ENCODE results near the gene SLC44A1. TPM values are rescaled to one million over a fixed set of nuclear protein-coding genes. Genes with fewer than 3 reads are reported as not detected.

SLC44A1 gene
- total RNA-seq, 2 experiments from 2014 or later, result 26.6 to 71.6 TPM

DNA sequence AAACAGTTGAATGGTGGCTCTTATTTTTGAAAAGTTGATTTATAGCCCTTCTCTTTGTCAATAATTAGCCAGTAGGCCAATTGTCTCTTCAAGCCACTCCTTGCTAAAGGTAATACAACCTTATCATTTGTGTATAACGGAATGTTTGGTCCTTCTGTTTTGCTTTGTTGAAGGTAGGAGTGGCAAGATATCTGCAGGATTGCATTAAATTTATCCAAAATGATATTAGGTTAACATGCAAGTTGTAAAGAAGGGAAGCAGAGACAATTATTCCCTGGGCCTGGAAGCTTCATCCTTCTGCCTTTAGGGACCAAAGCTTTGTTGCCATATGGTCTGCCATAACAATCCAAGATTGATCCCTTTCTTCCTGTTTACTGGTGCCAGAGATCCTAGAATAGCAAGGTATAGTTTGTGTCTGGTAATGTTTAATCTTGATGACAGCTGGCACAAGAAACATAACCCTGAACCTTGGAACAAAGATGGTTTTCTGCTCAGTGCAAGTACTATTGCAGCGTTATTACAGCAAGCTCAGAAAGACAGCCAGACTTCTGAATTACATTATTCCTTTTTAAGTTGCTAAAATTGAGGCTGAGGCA, 187.9 kb downstream of the SLC44A1 start:
- no peak overlapping the region for H3K27ac ChIP-seq (ENCODE audit: low read depth, low read length, poor library complexity, severe bottlenecking)
- TF ChIP-seq EZH2phosphoT487 (IDR thresholded peaks at IDR 0.05; ENCODE audit: borderline replicate concordance, low read depth, low read length) (no peak), CTCF (conservative IDR thresholded peaks at IDR 0.05; ENCODE audit: low read length) (no peak)
- BruUV-seq (replicated peaks), result no TSS peak
- H4K20me1 ChIP-seq (ENCODE audit: insufficient read depth, low read length), result no peaks in the 10 kb centered on the region
- ChIA-PET CTCF (ENCODE audit: unreplicated experiment) (no interaction called here), POLR2A (interaction anchor here (0.6 to 2.4 kb wide), 3 partner anchors 10 to 224 kb away, joined by 3 to 12 read pairs (median 5); no protein-coding TSS in a partner anchor)
- H3K79me2 ChIP-seq (ENCODE audit: insufficient read depth, low read depth, low read length), result no peaks in the 10 kb centered on the region
- no peaks in the 10 kb centered on the region for H3K9me3 ChIP-seq (ENCODE audit: low read length)
- DNase-seq (ENCODE audit: low spot score), result no peak
- no peaks in the 10 kb centered on the region for H3K9me2 ChIP-seq (ENCODE audit: insufficient read depth, low read length)
- H3K4me2 ChIP-seq (ENCODE audit: low read length), result no peak overlapping the region
- no peaks in the 10 kb centered on the region for H3K4me1 ChIP-seq (ENCODE audit: insufficient read depth, low read length, poor library complexity, severe bottlenecking)
- H3K4me3 ChIP-seq (ENCODE audit: low read depth, low read length, poor library complexity, severe bottlenecking), result no peak overlapping the region
- no peaks in the 10 kb centered on the region for H3K36me3 ChIP-seq (ENCODE audit: insufficient read depth, low read length)
- intact Hi-C loops (cut with micrococcal nuclease; ENCODE audit: unreplicated experiment), result no loop called here
- no peak overlapping the region for H2AFZ ChIP-seq (ENCODE audit: low read length)

GRCh38 chr9:105435453-105435852, 191.0 kb downstream of the SLC44A1 start:
- H3K9me3 ChIP-seq (ENCODE audit: low read length), result no peaks in the 10 kb centered on the region
- H3K4me1 ChIP-seq (ENCODE audit: insufficient read depth, low read length, poor library complexity, severe bottlenecking), result no peaks in the 10 kb centered on the region
- H4K20me1 ChIP-seq (ENCODE audit: insufficient read depth, low read length), result no peaks in the 10 kb centered on the region
- H3K79me2 ChIP-seq (ENCODE audit: insufficient read depth, low read depth, low read length), result no peaks in the 10 kb centered on the region
- CTCF ChIA-PET (ENCODE audit: unreplicated experiment), result no interaction called here
- no peaks in the 10 kb centered on the region for H3K36me3 ChIP-seq (ENCODE audit: insufficient read depth, low read length)
- no peak overlapping the region for H3K4me2 ChIP-seq (ENCODE audit: low read length)
- no peak overlapping the region for H2AFZ ChIP-seq (ENCODE audit: low read length)
- no peak for DNase-seq (ENCODE audit: low spot score)
- TF ChIP-seq EZH2phosphoT487 (IDR thresholded peaks at IDR 0.05; ENCODE audit: borderline replicate concordance, low read depth, low read length), result no peak
- TF ChIP-seq CTCF (conservative IDR thresholded peaks at IDR 0.05; ENCODE audit: low read length), result no peak
- H3K4me3 ChIP-seq (ENCODE audit: low read depth, low read length, poor library complexity, severe bottlenecking), result no peak overlapping the region
- no peak overlapping the region for H3K27ac ChIP-seq (ENCODE audit: low read depth, low read length, poor library complexity, severe bottlenecking)
- H3K9me2 ChIP-seq (ENCODE audit: insufficient read depth, low read length), result no peaks in the 10 kb centered on the region
- POLR2A ChIA-PET, result interaction anchor here (0.6 kb wide), 1 partner anchor 299 kb away, joined by 3 read pairs; no protein-coding TSS in a partner anchor
- intact Hi-C loops (cut with micrococcal nuclease; ENCODE audit: unreplicated experiment), result no loop called here
- no TSS peak for BruUV-seq (replicated peaks)

DNA sequence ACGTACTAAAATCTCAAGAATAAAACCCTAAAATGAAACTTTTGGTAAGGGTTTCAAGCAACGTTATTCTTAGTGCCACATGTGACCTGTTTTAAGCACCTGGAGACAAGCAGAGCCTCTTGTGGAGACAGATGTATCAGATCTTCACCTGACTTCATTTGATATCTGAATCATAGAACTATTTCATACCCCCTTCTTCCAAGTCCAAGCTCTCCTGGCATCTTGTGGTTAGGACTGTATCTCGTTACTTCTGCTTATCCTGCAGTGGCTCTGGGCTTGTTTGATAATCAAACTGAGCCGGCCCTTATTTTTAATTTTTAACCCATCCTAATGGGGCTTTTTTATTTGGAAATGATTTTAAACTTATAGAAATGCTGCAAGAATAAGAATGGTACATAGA, 192.3 kb downstream of the SLC44A1 start:
- no peaks in the 10 kb centered on the region for H3K79me2 ChIP-seq (ENCODE audit: insufficient read depth, low read depth, low read length)
- H2AFZ ChIP-seq (ENCODE audit: low read length), result no peak overlapping the region
- H3K9me3 ChIP-seq (ENCODE audit: low read length), result no peaks in the 10 kb centered on the region
- no peaks in the 10 kb centered on the region for H3K4me1 ChIP-seq (ENCODE audit: insufficient read depth, low read length, poor library complexity, severe bottlenecking)
- no peak for DNase-seq (ENCODE audit: low spot score)
- BruUV-seq (replicated peaks), result no TSS peak
- ChIA-PET POLR2A (interaction anchor here (0.6 kb wide), 1 partner anchor 11 kb away, joined by 5 read pairs; no protein-coding TSS in a partner anchor), CTCF (ENCODE audit: unreplicated experiment) (no interaction called here)
- H3K36me3 ChIP-seq (ENCODE audit: insufficient read depth, low read length), result no peaks in the 10 kb centered on the region
- H4K20me1 ChIP-seq (ENCODE audit: insufficient read depth, low read length), result no peaks in the 10 kb centered on the region
- TF ChIP-seq EZH2phosphoT487 (IDR thresholded peaks at IDR 0.05; ENCODE audit: borderline replicate concordance, low read depth, low read length) (no peak), CTCF (conservative IDR thresholded peaks at IDR 0.05; ENCODE audit: low read length) (no peak)
- no peak overlapping the region for H3K4me2 ChIP-seq (ENCODE audit: low read length)
- intact Hi-C loops (cut with micrococcal nuclease; ENCODE audit: unreplicated experiment), result no loop called here
- H3K9me2 ChIP-seq (ENCODE audit: insufficient read depth, low read length), result no peaks in the 10 kb centered on the region
- no peak overlapping the region for H3K27ac ChIP-seq (ENCODE audit: low read depth, low read length, poor library complexity, severe bottlenecking)
- H3K4me3 ChIP-seq (ENCODE audit: low read depth, low read length, poor library complexity, severe bottlenecking), result no peak overlapping the region

Measured in OCI-LY7 (cell line).